GM18861 (cell line): ENCODE data around the gene NDST3.

Source experiments
- ATAC-seq: cut with Tn5 transposase; IDR thresholded peaks from one replicate; pipeline ENCODE4 v1.9.1; 2021; ENCODE audit not compliant: unreplicated experiment

Gene NDST3

DNA sequence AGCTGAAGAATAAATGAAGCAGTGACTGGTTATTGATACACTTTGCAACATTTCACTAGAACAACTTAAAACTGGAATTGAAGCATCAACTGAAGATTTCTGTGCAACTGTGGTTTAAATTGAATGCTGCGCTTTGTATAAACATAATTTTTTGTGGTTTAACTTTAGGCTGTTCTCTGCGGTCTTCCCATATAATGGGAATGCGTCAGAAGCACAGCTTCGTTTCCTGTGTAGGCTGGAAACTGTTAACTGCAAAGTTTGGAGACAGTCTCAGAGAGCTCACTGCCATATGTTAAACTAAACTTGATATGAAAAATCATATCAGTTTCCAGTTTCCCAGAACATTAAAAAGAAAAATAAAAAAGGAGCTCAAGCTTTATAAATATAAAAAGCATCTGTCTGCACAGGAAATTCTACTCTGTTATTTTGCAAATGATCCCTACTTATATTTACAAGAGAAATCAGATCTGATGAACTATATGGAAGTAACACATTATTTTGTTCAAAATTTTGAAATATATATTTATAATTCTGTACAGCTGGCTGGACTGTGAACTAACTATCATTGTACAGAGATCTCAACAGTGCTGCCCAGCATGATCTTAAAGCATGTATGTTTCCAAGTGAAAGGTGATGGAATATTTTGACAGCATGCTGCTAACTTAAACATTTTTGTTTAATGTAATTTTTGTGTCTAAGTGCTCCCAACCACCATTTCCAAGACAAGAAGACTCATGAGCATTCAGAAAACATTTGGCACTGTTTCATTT is 139.9 kb downstream of the NDST3 start:
- ATAC-seq: no peak

GRCh38 chr4:118175506-118175905 is 141.2 kb downstream of the NDST3 start:
- ATAC-seq: no peak

DNA sequence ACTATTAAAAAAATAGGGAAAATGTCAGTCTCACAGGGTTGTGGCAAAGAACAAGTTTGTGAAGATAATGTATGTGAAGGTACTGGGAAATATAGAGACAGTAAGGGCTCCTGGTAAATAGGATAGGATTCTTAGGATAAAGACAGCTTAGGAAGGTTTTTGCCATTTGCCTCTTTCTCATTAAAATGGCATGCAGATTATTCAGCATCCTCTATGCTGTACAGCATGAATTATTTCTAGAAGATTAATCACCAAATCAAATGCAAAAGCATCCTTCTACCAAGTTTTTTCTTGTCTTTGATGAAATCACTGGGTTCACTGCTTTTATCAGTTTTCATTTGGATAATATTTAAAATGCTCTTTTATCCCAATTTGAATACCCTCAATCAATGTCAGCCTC is 142.8 kb downstream of the NDST3 start:
- no peak for ATAC-seq

GRCh38 chr4:118180776-118181175 is 146.5 kb downstream of the NDST3 start:
- no peak for ATAC-seq

DNA sequence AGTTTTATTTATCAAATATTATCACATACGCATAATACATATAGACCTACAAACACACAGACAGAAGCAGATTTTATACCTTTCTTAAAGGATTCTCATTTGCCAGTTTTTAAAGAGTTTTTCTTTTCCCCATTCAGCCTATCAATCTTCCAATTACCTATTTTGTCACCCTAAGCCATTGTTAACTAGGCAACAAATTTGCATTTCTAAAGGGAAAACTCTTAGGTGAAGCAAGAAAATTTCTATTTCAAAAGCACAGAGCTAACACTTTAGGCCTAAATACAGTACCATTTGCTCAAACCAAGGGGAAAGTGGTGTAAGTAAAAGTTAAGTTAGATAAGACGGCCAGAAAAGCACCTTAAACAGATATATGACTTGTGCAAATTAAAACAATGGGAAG is 156.6 kb downstream of the NDST3 start:
- ATAC-seq: no peak

GRCh38 chr4:118193421-118193820 is 159.1 kb downstream of the NDST3 start:
- no peak for ATAC-seq

- ATAC-seq: no peak
Observed at GRCh38 chr4:118206627-118207026, 172.3 kb downstream of the NDST3 start.

GRCh38 chr4:118213101-118213500 is 178.8 kb downstream of the NDST3 start:
- ATAC-seq: no peak

DNA sequence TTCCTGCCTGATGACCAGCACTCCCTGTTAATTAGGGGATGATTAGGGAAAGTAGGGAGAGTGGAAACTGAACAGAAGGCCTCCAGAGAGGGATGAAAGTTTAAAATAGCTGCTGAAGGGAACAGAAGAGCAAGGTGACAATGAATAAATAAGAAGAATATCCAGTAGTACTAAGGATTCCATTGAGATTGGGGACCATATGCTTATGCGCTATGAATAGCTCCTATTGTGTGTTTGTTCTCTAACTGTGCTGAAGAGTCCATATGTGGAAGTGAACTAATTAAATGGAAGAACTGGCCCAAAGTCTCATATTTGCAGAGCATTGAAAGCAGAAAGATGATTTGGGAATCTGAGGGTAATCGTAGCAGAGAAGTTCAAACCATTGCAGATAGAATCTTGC is 181.5 kb downstream of the NDST3 start:
- ATAC-seq: no peak

- ATAC-seq: no peak
Observed at GRCh38 chr4:118221227-118221800, 187.0 kb downstream of the NDST3 start.

DNA sequence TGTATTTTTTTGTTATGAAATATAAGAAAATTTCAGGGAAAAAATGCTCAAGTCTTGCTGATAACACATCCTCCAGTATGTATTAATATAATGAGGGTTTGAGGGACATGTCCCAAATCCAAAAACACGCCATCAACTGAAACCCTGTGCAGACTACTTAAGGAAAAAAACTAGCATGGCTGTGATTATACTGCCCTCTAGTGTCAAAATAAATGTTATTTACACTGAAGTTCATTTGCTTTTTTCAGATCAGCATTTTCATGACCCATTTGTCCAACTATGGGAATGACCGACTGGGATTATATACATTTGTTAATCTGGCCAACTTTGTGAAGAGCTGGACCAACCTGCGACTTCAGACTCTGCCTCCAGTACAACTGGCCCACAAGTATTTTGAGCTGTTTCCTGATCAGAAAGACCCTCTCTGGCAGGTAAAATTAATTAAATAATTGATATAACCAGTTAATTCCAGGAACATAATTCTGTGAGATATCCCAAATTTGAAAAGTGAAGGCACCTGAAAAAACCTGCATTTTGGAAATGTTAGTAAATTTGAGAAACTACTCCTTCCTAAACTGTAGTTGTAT is 190.1 kb downstream of the NDST3 start:
- peak; percentile 61 for ATAC-seq

- no peak for ATAC-seq
Observed at GRCh38 chr4:118225511-118225910, 191.2 kb downstream of the NDST3 start.

- ATAC-seq: no peak
Observed at GRCh38 chr4:118226311-118227010, 192.2 kb downstream of the NDST3 start.

DNA sequence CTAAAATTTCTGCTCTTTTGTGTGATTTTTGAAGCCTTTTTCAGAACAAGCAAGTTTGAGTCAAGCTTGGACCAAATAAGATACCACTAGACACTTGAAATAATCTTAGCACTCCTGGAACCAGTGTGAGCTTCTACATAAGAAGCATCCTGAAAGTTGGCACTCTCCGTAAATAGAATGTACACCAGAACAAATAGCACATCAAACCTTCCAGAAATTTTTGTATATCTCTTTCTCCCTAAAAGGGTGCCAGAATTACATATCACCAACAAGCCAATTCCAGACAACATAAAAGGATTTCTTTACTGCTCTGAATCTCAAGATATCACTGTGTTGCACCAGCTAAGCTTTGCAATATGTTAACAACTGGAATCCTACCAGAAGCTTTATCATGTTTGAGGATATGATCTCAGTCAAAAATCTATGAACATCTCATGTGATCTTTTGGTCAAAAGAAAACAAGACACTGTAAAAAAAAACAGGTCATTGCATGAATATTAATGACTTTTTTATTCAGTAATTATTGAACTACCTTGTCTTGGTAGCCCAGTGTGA is 201.4 kb downstream of the NDST3 start:
- ATAC-seq: no peak

- ATAC-seq: no peak
Observed at GRCh38 chr4:118237531-118237930, 203.2 kb downstream of the NDST3 start.

GRCh38 chr4:118249890-118250289 is 215.6 kb downstream of the NDST3 start:
- no peak for ATAC-seq

DNA sequence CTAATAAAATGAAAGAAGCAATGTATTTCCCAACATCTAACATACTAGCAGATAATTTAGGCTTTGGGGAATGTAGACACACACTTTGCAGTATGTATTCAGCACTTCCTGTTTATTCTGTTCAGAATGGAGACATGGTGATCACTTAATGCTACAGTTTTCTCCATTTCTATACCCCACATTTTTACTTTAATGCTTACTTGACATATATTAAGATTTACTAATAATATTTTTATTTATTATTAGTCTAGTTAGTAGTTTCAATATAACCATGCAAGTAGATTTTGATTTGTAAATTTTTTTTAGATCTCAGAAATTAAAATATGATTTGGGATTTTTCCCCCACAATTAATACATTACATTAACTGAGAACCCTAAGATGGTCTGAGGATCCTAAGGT is 220.1 kb downstream of the NDST3 start:
- ATAC-seq: no peak

GRCh38 chr4:118259111-118259510 is 224.8 kb downstream of the NDST3 start:
- no peak for ATAC-seq

GRCh38 chr4:118260309-118260708 is 226.0 kb downstream of the NDST3 start:
- ATAC-seq: no peak

DNA sequence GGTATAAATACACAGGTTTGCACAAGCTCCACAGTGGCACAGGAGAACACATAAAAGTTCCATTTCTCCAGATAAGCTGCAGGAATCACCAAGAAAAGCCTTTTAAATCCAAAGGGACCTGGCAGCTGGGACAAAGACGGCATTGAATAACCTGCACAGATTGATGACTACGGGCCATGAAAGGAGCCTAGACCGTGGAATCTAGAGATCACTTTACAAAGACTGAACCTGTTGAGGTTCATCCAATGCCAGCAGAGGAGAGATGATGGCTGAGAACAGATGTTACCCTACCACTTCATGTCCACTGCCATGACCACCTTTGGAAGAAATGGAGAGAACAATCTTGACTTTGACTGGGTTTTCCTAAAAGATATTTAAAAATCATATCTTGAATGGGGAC is 229.8 kb downstream of the NDST3 start:
- no peak for ATAC-seq

DNA sequence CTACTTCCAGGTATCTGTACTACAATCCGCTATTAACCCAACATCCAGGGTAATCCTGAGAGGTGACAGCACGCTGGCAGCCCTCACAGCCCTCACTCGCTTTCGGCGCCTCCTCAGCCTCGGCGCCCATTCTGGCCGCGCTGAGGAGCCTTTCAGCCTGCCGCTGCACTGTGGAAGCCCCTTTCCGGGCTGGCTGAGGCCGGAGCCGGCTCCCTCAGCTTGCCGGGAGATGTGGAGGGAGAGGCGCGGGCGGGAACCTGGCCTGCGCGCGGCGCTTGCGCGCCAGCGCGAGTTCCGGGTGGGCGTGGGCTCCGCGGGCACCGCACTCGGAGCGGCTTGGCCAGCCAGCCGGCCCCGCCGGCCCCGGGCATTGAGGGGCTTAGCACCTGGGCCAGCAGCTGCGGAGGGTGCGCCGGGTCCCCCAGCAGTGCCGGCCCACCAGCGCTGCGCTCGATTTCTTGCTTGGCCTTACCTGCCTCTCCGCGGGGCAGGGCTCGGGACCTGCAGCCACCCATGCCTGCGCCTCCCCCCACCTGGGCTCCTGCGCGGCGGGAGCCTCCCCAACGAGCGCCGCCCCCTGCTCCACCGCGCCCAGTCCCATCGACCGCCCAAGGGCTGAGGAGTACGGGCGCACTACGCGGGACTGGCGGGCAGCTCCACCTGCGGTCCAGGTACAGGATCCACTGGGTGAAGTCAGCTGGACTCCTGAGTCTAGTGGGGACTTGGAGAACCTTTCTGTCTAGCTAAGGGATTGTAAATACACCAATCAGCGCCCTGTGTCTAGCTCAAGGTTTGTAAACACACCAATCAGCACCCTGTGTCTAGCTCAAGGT is 231.2 kb downstream of the NDST3 start:
- peak; percentile 51 for ATAC-seq
